Mesenchymal stem cell (in vitro differentiated cells and primary cell): ENCODE measurements around the gene LDHD.

Experiments
- DNase-seq: peaks from one replicate; pipeline ENCODE4 v3.0.0-alpha.2; 2013
- H2AFZ ChIP-seq: one replicate; pipeline ENCODE4 v1.6.1; 2013; ENCODE audit warnings: low read depth, mild to moderate bottlenecking, control low read depth, inconsistent platforms, low read length, moderate library complexity
- H2AK5ac ChIP-seq: 2 replicates; pipeline ENCODE4 v1.6.1; 2013; ENCODE audit warnings: low read length, moderate library complexity, mild to moderate bottlenecking, inconsistent platforms; ENCODE audit not compliant: severe bottlenecking
- H2BK120ac ChIP-seq: one replicate; pipeline ENCODE4 v1.6.1; 2013; ENCODE audit warnings: low read depth, mild to moderate bottlenecking, inconsistent platforms, low read length, moderate library complexity
- H2BK12ac ChIP-seq, 2 experiments: one replicate each; pipeline ENCODE4 v1.6.1; 2013; ENCODE audit warnings: inconsistent platforms in 2 of 2, low read length in 2 of 2, mild to moderate bottlenecking in 2 of 2, moderate library complexity in 2 of 2, control low read depth in 1 of 2
- H2BK15ac ChIP-seq: one replicate; pipeline ENCODE4 v1.6.1; 2013; ENCODE audit warnings: mild to moderate bottlenecking, low read depth, inconsistent platforms; ENCODE audit not compliant: poor library complexity, severe bottlenecking
- H2BK5ac ChIP-seq: 2 replicates; pipeline ENCODE4 v1.6.1; 2013; ENCODE audit warnings: low read depth, mild to moderate bottlenecking, low read length, control low read depth, inconsistent platforms; ENCODE audit not compliant: poor library complexity, severe bottlenecking
- H3K14ac ChIP-seq, 2 experiments: one replicate each; pipeline ENCODE4 v1.6.1; 2013; ENCODE audit warnings: inconsistent platforms in 2 of 2, low read length in 2 of 2, control low read depth in 1 of 2, mild to moderate bottlenecking in 1 of 2, moderate library complexity in 1 of 2
- H3K18ac ChIP-seq, 2 experiments: one replicate each; pipeline ENCODE4 v1.6.1; 2013; ENCODE audit warnings: inconsistent platforms in 2 of 2, low read length in 2 of 2, control low read depth in 1 of 2, low read depth in 1 of 2, mild to moderate bottlenecking in 1 of 2
- H3K23ac ChIP-seq, 2 experiments: one replicate each; pipeline ENCODE4 v1.6.1; 2013; ENCODE audit warnings: inconsistent platforms in 2 of 2, low read length in 2 of 2, mild to moderate bottlenecking in 2 of 2, moderate library complexity in 2 of 2, control low read depth in 1 of 2
- H3K27ac ChIP-seq: 2 replicates; pipeline ENCODE4 v1.5.1; 2013; ENCODE audit warnings: mild to moderate bottlenecking, moderate library complexity, low read length, control low read depth, inconsistent platforms; ENCODE audit not compliant: poor library complexity, severe bottlenecking
- H3K27me3 ChIP-seq, 2 experiments: 2 replicates each; pipeline versions ENCODE4 v1.6.1 to v1.7.0; 2013; ENCODE audit warnings: low read length in 2 of 2, mild to moderate bottlenecking in 2 of 2, moderate library complexity in 2 of 2, control low read depth in 1 of 2, inconsistent platforms in 1 of 2; ENCODE audit not compliant: control insufficient read depth in 1 of 2, insufficient read depth in 1 of 2
- H3K36me3 ChIP-seq, 2 experiments: 2 replicates each; pipeline versions ENCODE4 v1.6.1 to v1.7.0; 2013; ENCODE audit warnings: low read length in 2 of 2, control low read depth in 1 of 2, inconsistent platforms in 1 of 2, low read depth in 1 of 2, mild to moderate bottlenecking in 1 of 2; ENCODE audit not compliant: insufficient read depth in 2 of 2, control insufficient read depth in 1 of 2
- H3K4ac ChIP-seq, 2 experiments: one replicate each; pipeline ENCODE4 v1.6.1; 2013; ENCODE audit warnings: inconsistent platforms in 2 of 2, low read length in 2 of 2, mild to moderate bottlenecking in 2 of 2, moderate library complexity in 2 of 2, control low read depth in 1 of 2, low read depth in 1 of 2
- H3K4me1 ChIP-seq: 2 replicates; pipeline ENCODE4 v1.6.1; 2013; ENCODE audit warnings: low read depth, low read length, control low read depth; ENCODE audit not compliant: control insufficient read depth, insufficient read depth
- H3K4me2 ChIP-seq: 2 replicates; pipeline ENCODE4 v1.6.1; 2013; ENCODE audit warnings: low read length, mild to moderate bottlenecking, inconsistent platforms; ENCODE audit not compliant: poor library complexity, severe bottlenecking
- H3K4me3 ChIP-seq, 2 experiments: 2 replicates each; pipeline versions ENCODE4 v1.5.1 to v1.7.0; 2013; ENCODE audit warnings: low read length in 2 of 2, mild to moderate bottlenecking in 2 of 2, control low read depth in 1 of 2, low read depth in 1 of 2; ENCODE audit not compliant: insufficient read depth in 1 of 2
- H3K79me1 ChIP-seq: replicated peaks from 2 replicates; pipeline ENCODE4 v1.6.1; 2013; ENCODE audit warnings: mild to moderate bottlenecking, control low read depth, low read length, inconsistent platforms; ENCODE audit not compliant: poor library complexity, severe bottlenecking
- H3K9ac ChIP-seq: 2 replicates; pipeline ENCODE4 v1.7.0; 2013; ENCODE audit warnings: mild to moderate bottlenecking, low read length, moderate library complexity
- H3K9me3 ChIP-seq: 2 replicates; pipeline ENCODE4 v1.7.0; 2013; ENCODE audit warnings: mild to moderate bottlenecking, low read length; ENCODE audit not compliant: control insufficient read depth
- H4K8ac ChIP-seq: one replicate; pipeline ENCODE4 v1.6.1; 2013; ENCODE audit warnings: inconsistent platforms, mild to moderate bottlenecking, low read length, moderate library complexity
- H4K91ac ChIP-seq: one replicate; pipeline ENCODE4 v1.6.1; 2013; ENCODE audit warnings: mild to moderate bottlenecking, low read length, inconsistent platforms
- WGBS: methylation state at CpG from one replicate; pipeline ENCODE4 v1.1.7; 2013; ENCODE audit warnings: mixed read lengths; 5-methylcytosine and 5-hydroxymethylcytosine counted together

The LDHD gene

DNA sequence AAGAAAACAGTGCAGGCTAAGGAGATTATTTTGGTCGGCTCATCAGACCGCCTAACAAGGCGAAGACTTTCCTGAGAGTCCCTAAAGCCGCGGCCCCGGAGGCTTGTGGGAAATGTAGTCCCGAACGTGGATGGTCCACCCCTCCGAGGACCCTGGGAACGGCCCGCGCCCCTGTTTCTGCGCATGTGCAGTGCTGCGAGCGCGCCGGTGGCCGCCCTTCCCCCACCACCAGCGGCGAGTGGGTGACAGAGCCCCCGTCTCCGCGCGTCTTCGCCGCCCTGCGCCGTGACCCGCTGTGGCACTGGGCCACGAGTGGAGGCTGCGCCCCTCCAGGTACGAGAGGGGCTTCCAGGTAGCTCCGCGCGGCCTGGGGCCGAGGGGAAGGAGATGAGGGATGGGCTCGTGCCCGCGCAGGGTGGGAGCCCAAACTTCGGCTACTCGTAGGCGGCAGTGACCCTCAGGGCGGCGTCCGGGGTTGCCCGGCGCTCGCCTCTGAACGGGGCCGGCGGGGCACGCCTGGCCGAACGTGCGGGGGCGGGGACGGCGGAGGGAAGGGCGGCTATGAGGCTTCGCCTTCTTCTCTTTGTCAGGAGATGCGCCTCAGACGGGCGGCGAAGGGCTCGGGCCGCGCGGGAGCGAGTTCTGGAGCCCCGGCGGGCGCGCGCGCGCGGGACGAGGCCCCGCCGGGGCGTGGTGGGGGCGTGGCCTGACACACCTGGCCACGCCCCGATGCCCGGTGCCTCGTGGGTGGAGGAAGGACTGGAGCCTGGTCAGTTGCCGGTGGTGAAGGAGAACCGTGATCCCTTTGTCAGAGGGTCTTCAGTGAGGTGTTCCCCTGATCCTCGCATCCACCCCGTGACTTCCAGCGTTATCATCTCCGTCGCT, 32.0 kb upstream of the LDHD start, which contains the start of gene ZFP1:
ZFP1 (plus strand) TSS at position 214 of the 885 bp plus-strand sequence. CDS start 4,428 bp downstream, outside the sequence.
- peak within 1 kb of the TSS; percentile 80 for H2BK120ac ChIP-seq
- H3K18ac ChIP-seq = peak within 1 kb of the TSS; percentile 98
- peak within 1 kb of the TSS; percentile 86 for H3K4me2 ChIP-seq
- H3K23ac ChIP-seq = peak within 1 kb of the TSS in 1 of 2 experiments; percentile 89
- peak within 1 kb of the TSS; percentile 82 to 93 for H3K4me3 ChIP-seq
- peak within 1 kb of the TSS; percentile 95 for H2BK15ac ChIP-seq
- H3K9ac ChIP-seq = peak within 1 kb of the TSS; percentile 96
- peak; percentile 92 for DNase-seq
- peak within 1 kb of the TSS in 1 of 2 experiments; percentile 97 for H3K14ac ChIP-seq
- H2BK5ac ChIP-seq = peak within 1 kb of the TSS; percentile 57
- peak within 1 kb of the TSS; percentile 98 to 99 for H3K4ac ChIP-seq
- WGBS = under 1% methylated on average over 61 of the region's 93 CpGs
- H3K79me1 ChIP-seq = peaks cover 14% of the 10 kb centered on the region
- peak within 1 kb of the TSS; percentile 94 for H4K8ac ChIP-seq
- H3K4me1 ChIP-seq = peaks cover 1% of the 10 kb centered on the region
- no peaks in the 10 kb centered on the region for H3K27me3 ChIP-seq
- H3K27ac ChIP-seq = peak within 1 kb of the TSS; percentile 68
- H4K91ac ChIP-seq = peak within 1 kb of the TSS; percentile 97
- H3K36me3 ChIP-seq = peaks cover 5 to 10% of the 10 kb centered on the region in 2 experiments
- peaks cover 30% of the 10 kb centered on the region for H3K9me3 ChIP-seq
- H2AK5ac ChIP-seq = no peak within 1 kb of the TSS
- H2AFZ ChIP-seq = peak within 1 kb of the TSS; percentile 68
- H2BK12ac ChIP-seq = peak within 1 kb of the TSS; percentile 18 to 75

DNA sequence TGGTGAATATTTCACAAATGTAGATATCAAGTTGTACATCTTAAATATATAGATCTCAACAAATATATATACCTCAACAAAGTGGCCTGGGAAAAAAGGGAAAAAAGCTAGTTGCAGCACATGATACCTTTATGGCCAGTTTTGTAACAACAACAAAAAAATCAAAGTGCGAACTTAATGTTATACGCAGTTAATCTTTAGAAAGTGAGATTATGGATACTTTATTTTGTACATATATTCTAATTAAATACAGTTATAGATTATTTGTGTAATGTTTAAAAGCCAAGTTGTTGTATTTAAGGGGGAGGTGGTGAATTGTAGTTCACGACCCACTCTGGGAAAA, 31.4 kb upstream of the LDHD start:
- no peak for DNase-seq
- peaks cover 5% of the 10 kb centered on the region in 2 experiments for H3K36me3 ChIP-seq
- H3K4ac ChIP-seq = no peak overlapping the region
- H3K27me3 ChIP-seq = no peaks in the 10 kb centered on the region
- H4K8ac ChIP-seq = no peak overlapping the region
- no peak overlapping the region for H2BK15ac ChIP-seq
- no peak overlapping the region for H3K27ac ChIP-seq
- no peak overlapping the region for H3K18ac ChIP-seq
- no peak overlapping the region for H2AFZ ChIP-seq
- peaks cover 1% of the 10 kb centered on the region for H3K4me1 ChIP-seq
- 0% methylated on average over 1 of the region's 3 CpGs for WGBS
- H2AK5ac ChIP-seq = no peak overlapping the region
- no peak overlapping the region for H3K4me2 ChIP-seq
- H2BK12ac ChIP-seq = no peak overlapping the region
- peak overlapping the region; percentile 96 for H3K9ac ChIP-seq
- H3K9me3 ChIP-seq = peaks cover 25% of the 10 kb centered on the region
- H3K79me1 ChIP-seq = peaks cover 12% of the 10 kb centered on the region
- H3K4me3 ChIP-seq = peak overlapping the region in 1 of 2 experiments; percentile 82
- no peak overlapping the region for H4K91ac ChIP-seq
- no peak overlapping the region for H3K23ac ChIP-seq
- no peak overlapping the region for H3K14ac ChIP-seq
- H2BK5ac ChIP-seq = no peak overlapping the region
- H2BK120ac ChIP-seq = no peak overlapping the region

DNA sequence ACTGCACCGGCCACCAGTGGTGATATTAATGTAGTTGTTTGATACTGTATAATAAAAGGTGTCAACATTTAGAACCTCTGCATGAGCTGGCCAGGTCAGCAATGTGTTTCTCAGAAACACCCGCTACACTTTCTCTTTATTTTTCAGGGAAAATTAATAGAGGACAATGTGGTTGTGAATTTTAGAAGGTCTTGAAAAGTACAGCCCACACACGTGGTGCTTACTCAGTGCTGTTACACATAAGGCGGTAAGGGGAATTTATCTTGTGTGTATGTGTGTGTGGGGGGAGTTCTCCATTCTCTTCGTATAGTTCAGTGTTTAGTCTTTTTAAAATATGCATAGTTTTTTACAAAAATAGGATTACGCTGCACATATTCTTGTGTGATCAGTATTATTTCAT, 27.4 kb upstream of the LDHD start:
- no peaks in the 10 kb centered on the region for H3K27me3 ChIP-seq
- no peaks in the 10 kb centered on the region for H3K9me3 ChIP-seq
- H4K91ac ChIP-seq = no peak overlapping the region
- H2BK12ac ChIP-seq = no peak overlapping the region
- H3K4me1 ChIP-seq = peaks cover 2% of the 10 kb centered on the region
- no peak overlapping the region for H2BK120ac ChIP-seq
- no peak overlapping the region for H2BK15ac ChIP-seq
- no peaks in the 10 kb centered on the region for H3K36me3 ChIP-seq
- peaks cover under 1% of the 10 kb centered on the region for H3K79me1 ChIP-seq
- no peak overlapping the region for H2BK5ac ChIP-seq
- H3K27ac ChIP-seq = no peak overlapping the region
- H2AK5ac ChIP-seq = no peak overlapping the region
- H3K23ac ChIP-seq = no peak overlapping the region
- H3K4me3 ChIP-seq = no peak overlapping the region
- H3K4me2 ChIP-seq = no peak overlapping the region
- WGBS = 92% methylated on average over 5 of the region's 6 CpGs
- no peak overlapping the region for H3K4ac ChIP-seq
- no peak overlapping the region for H3K14ac ChIP-seq
- no peak overlapping the region for H3K9ac ChIP-seq
- H3K18ac ChIP-seq = no peak overlapping the region
- no peak overlapping the region for H4K8ac ChIP-seq
- no peak overlapping the region for H2AFZ ChIP-seq
- no peak for DNase-seq

DNA sequence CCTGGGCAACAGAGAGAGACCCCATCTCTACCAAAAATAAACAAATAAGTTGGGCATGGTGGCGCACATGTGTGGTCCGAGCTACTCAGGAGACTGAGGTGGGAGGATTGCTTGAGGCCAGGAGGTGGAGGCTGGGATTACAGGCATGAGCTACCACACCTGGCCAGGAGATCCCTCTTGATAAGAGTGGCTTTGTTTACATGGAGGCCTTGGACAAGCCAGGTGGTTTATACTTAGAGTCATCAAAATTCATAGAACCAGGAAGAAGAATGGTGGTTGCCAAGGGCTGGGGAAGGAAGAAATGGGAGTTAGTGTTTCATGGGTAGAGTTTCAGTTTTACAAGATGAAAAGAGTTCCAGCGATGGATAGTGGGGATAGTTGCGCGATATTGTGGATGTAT, 22.9 kb upstream of the LDHD start:
- H3K4me3 ChIP-seq = no peak overlapping the region
- H3K9ac ChIP-seq = no peak overlapping the region
- H2BK120ac ChIP-seq = no peak overlapping the region
- H3K36me3 ChIP-seq = no peaks in the 10 kb centered on the region
- no peak overlapping the region for H2AFZ ChIP-seq
- no peak overlapping the region for H3K4me2 ChIP-seq
- no peak overlapping the region for H4K91ac ChIP-seq
- no peak overlapping the region for H3K14ac ChIP-seq
- no peak overlapping the region for H3K18ac ChIP-seq
- H2AK5ac ChIP-seq = no peak overlapping the region
- WGBS = 98% methylated on average over 2 of the region's 5 CpGs
- no peak overlapping the region for H2BK15ac ChIP-seq
- H3K27me3 ChIP-seq = no peaks in the 10 kb centered on the region
- no peak overlapping the region for H2BK5ac ChIP-seq
- no peak overlapping the region for H3K27ac ChIP-seq
- H3K4me1 ChIP-seq = peaks cover 8% of the 10 kb centered on the region
- no peak overlapping the region for H3K4ac ChIP-seq
- H4K8ac ChIP-seq = no peak overlapping the region
- H2BK12ac ChIP-seq = no peak overlapping the region
- no peaks in the 10 kb centered on the region for H3K9me3 ChIP-seq
- H3K79me1 ChIP-seq = no peaks in the 10 kb centered on the region
- H3K23ac ChIP-seq = no peak overlapping the region
- no peak for DNase-seq
